Occipital lobe (tissue), 2 donors: ENCODE results near the gene TBCCD1. TPM values are rescaled to one million over a fixed set of nuclear protein-coding genes. Genes with fewer than 3 reads are reported as not detected.
"Not testable (repeated sequence)": the region's sequence is repeated elsewhere in the genome, so short reads cannot be mapped to it uniquely, and the experiment has no call there.

Experiments used
- DNase-seq: peaks from one replicate; lab custom pipeline; 2025; lab: John Stamatoyannopoulos, UW
- total RNA-seq: library from RNA; depleted of rRNA; stranded (reverse); fragments of >200 nt; gene quantifications from one replicate; pipeline ENCODE4 v1.2.3, GENCODE V29; 2014

TBCCD1 gene
- total RNA-seq, 1 donor from 2014 or later = 37.1 TPM

DNA sequence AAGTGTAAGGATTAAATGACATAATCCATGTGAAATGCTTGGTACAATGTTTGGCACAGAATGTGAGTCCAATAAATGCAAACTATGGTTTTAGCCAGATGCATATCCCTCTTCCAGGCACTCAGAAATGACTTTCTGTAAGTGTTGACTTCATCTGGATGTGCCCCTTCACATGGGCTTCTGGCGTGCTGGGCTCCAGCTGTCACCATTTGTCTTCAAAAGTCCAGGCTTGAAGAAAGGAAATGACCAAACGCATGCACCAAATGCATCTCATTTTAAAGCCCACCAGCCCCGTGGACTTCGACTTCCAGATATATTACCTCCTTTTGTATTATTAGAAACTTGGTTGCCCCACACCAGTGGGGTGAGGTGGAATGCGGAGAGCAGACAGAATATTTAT is 46.7 kb downstream of the TBCCD1 start:
- DNase-seq = no peak

- DNase-seq = no peak
These were observed 48.0 kb downstream of the TBCCD1 start for GRCh38 chr3:186519021-186519658.

DNA sequence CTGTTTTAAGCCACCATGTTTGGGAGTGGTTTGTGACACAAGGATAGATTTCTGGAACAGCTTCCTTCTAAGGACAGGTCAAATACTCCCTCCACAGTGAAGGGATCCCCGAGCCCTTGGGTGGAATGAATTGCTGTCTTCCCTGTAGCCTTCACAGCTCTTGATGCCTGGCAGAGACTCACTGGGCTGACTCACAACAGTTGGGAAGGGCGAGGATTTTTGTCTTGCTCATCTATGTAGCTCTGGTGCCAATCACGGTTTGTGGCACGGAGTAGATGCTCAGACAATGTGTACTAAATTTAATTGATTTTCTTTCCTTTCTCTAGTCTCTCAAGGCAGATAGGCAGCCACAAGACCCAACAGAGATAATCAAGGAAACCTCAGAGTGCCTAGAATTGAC is 49.9 kb downstream of the TBCCD1 start:
- no peak for DNase-seq

DNA sequence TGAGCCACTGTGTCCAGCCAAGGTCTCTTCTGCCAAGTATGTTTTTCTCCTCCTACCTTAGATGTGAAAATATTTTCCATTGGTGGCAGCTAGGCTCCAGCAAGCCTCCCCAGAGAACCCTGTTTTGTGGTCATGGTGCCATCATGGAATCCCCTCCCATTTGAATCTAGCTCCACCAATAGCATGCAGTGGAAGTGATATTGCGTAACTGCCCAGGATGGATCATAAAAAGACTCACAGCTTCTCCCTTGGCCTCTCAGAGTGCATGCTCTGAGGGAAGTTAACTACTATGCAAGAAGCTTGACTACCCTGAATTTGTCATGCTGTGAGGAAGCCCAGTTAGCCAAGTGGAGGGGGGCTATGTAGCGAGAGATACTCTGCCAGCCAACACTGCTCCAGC is 50.5 kb downstream of the TBCCD1 start:
- no peak for DNase-seq

- DNase-seq = no peak
These were observed 52.0 kb downstream of the TBCCD1 start for GRCh38 chr3:186515125-186515524.

- DNase-seq = no peak
These were observed 52.7 kb downstream of the TBCCD1 start for GRCh38 chr3:186514296-186515002.

- DNase-seq = no peak
These were observed 53.8 kb downstream of the TBCCD1 start for GRCh38 chr3:186513386-186513785.

DNA sequence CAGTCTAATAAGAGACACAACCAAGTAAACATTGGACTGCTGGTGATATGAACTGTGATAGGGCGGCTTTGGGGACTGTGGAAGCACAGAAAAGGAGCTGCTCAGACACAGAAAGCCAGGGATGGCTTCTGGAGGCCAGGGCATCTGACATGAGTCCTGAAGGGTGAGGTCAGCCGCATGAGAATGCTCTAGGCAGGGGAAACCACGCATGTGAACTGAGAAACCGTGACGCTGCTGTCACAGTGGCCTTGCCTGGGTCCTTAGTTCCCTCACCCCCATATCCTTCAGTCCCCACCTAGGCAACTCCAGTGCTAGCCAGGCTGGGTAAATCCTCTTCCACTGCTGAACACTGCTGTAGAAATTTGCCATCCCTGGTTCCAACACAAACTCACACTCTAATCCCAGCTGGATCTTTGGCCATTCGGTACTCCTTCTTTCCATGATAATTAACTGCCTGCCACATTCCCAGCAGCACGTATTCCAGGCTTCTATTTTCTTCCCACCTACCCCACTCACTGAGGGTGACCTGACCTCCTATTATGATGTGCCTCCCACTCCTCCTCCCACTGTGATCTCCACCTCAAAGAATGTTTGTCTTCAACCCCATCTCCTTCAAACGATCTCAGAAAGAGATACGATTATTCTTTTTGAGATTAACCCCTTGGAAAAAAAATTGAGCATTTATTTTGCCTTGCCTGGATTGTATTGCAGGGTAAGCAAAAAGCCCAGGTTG is 54.4 kb downstream of the TBCCD1 start:
- no peak for DNase-seq

GRCh38 chr3:186511702-186512101 is 55.4 kb downstream of the TBCCD1 start:
- no peak for DNase-seq

DNA sequence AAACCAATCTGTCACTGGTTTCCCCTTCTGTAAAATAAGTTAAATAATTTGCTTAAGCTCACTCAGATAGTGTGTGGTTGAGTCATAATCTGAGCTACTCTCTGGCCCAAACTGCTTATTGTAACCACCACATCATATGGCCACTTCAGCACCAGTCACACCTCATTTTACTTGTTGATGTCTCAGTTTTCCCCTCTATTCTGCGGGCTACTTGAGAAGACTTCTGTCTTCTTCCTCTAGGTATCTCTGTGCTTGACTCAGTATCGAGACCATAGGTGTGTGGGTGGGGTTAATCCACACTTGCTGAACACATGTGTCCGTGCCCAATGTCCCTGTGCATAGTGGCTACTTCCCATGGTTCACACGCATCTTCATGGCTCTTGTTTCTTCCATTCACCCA is 55.9 kb downstream of the TBCCD1 start:
- DNase-seq = no peak

GRCh38 chr3:186510374-186511079 is 56.6 kb downstream of the TBCCD1 start:
- no peak for DNase-seq

DNA sequence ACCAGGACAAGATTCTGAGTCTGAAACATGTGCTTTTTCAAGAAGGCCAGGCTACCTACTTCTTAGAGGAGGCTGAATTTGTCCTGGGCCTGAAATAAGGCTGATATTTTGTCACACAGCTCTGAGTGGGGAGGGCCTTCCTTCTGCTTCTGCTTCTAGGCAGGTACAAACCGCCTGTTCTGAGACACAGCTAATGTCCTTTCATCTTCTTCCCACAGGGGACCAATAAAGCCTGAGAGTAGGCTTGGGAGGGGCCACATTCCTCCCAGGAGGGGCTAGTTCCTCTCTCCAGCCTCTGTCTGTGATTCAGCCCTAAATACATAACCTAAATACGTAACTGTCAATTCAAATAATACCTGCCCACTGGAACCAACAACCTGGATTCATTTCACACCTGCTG is 57.7 kb downstream of the TBCCD1 start:
- DNase-seq = no peak

GRCh38 chr3:186506857-186507256 is 60.3 kb downstream of the TBCCD1 start:
- no peak for DNase-seq

DNA sequence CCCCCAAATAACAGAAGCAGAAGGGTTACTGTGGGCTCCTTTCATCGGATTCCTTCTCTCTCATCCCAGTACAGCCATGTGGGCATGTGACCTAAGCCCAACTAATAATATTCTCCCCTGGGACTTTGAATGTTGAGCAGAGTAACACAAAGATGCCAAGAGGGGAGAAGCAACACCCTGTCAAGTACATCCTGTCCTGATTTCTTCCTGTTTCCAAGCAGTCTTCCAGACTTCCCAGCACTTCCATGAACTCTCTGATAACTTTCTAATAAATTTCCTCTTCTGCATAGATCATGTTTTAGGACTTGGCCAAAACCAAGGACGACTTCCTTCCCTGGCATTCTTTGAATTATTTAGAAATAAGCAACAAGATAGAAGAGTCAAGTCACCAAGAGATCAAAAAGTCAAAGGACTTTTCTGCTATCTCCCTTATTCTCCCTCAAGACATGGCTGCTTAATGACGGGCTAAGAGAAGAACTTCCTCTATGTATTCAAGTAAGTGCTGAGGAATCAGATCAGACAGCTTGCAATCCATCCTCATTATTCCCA is 60.9 kb downstream of the TBCCD1 start:
- DNase-seq = no peak

GRCh38 chr3:186502966-186503712 is 64.0 kb downstream of the TBCCD1 start:
- DNase-seq = no peak

DNA sequence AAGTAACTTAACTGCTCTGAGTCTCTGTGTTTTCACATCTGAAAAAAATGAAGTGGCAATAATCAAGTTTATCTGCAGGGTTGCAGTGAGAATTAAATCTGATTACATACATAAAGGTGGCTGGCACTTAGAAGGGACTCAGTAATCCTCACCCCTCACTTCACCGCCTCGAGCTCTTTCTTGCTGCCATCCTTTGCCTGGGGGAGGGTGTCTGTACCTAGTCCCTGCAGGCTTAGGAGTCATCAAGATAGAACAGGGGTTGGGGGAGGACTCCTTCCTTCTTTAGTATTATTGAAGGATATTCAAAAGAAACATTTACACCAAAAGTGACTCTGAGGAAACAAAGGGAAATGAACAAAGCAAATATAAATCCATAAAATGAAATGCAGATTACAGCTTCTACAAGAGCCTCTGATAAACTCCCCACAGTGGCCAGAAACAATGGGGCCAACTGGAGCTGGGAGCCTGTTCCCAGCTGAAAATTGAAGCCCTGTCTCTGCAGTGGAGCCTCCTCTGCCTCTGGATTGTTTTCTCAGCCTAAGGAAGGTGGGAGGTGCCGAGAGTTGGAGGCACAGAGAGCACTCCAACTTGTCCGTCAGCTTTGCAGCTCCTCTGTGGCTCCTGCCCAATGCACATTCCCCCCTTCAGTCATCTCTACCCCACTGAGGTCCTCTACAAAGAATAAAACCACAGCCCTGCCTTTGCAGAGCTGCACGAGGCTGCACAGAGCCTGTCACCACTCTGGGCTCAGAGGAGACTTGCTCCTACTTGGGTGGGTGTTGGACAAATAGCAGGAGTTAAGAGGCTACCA is 64.8 kb downstream of the TBCCD1 start:
- no peak for DNase-seq

DNA sequence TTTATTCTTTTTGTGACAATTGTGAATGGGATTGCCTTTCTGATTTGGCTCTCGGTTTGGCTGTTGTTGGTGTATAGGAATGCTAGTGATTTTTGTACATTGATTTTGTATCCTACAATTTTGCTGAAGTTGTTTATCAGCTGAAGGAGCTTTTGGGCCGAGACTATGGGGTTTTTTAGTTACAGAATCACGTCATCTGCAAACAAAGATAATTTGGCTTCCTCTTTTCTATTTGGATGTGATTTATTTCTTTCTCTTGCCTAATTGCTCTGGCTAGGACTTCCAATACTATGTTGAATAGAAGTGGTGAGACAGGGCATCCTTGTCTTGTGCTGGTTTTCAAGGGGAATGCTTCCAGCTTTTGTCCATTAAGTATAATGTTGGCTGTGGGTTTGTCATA is 67.2 kb downstream of the TBCCD1 start:
- not testable (repeated sequence) for DNase-seq

DNA sequence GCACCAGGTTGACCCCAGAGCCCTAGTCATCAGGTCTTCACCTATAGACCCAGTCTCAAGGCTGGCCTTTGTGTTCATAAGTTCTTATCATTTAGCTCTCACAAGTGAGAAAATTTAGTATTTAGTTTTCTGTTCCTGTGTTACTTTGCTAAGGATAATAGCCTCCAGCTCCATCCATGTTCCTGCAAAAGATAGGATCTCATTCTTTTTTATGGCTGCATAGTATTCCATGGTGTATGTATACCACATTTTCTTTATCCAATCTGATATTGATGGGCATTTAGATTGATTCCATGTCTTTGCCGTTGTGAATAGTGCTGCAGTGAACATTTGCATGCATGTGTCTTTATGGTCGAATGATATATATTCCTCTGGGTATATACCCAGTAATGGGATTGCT is 69.1 kb downstream of the TBCCD1 start:
- DNase-seq = not testable (repeated sequence)

- DNase-seq = no peak
These were observed 69.5 kb downstream of the TBCCD1 start for GRCh38 chr3:186497608-186498007.

GRCh38 chr3:186496635-186497034 is 70.5 kb downstream of the TBCCD1 start:
- DNase-seq = no peak
